Measurements from ENCODE around the gene ATG14. TPM values are rescaled to one million over a fixed set of nuclear protein-coding genes. Genes with fewer than 3 reads are reported as not detected.
"Not testable (repeated sequence)": the region's sequence is repeated elsewhere in the genome, so short reads cannot be mapped to it uniquely, and the experiment has no call there.

The ATG14 gene
- total and polyA plus RNA-seq, 2 donors (not counting 1 experiment from before 2014, with no cell fraction given): 7.2 to 15.5 TPM

GRCh38 chr14:55384536-55384935 is 27.1 kb downstream of the ATG14 start:
- Mint-ChIP-seq H3K27ac (no peak overlapping the region), H3K4me3 (no peak overlapping the region), H3K27me3 (no peaks in the 10 kb centered on the region), H3K4me1 (no peaks in the 10 kb centered on the region), H3K9me3 (ENCODE audit: insufficient read depth) (no peaks in the 10 kb centered on the region)
- no peaks in the 10 kb centered on the region for H3K27me3 ChIP-seq (replicated peaks in 1 of 4; ENCODE audit: control extremely low read depth in 1 of 4, control insufficient read depth in 3 of 4, insufficient read depth in 4 of 4, low read length in 3 of 4)
- POLR2A ChIA-PET: no interaction called here
- no peaks in the 10 kb centered on the region for H3K9me3 ChIP-seq (ENCODE audit: control extremely low read depth in 1 of 3, control insufficient read depth in 2 of 3, insufficient read depth in 1 of 3, low read length in 2 of 3)
- CTCF ChIA-PET: interaction anchor here (1.0 kb wide), 1 partner anchor 33 kb away, joined by 3 read pairs; no protein-coding TSS in a partner anchor
- DNase-seq (no peak), ATAC-seq (ENCODE audit: low read depth) (no peak)
- H3K4me1 ChIP-seq (ENCODE audit: control insufficient read depth in 2 of 2, insufficient read depth in 2 of 2, low read length in 2 of 2): no peaks in the 10 kb centered on the region
- no peak overlapping the region for H3K4me2 ChIP-seq (replicated peaks; ENCODE audit: low read depth, low read length, poor library complexity, severe bottlenecking)
- no peak overlapping the region for H3K9ac ChIP-seq (ENCODE audit: low read length)
- H2AFZ ChIP-seq (ENCODE audit: insufficient read depth, low read depth, low read length, poor library complexity, severe bottlenecking): no peak overlapping the region
- H3K36me3 ChIP-seq (replicated peaks in 1 of 2; ENCODE audit: control extremely low read depth in 1 of 2, control insufficient read depth in 1 of 2, extremely low read depth in 1 of 2, insufficient read depth in 2 of 2, low read length in 1 of 2): peaks cover 3 to 41% of the 10 kb centered on the region in 2 experiments
- intact Hi-C loops (cut with micrococcal nuclease): no loop called here
- WGBS (ENCODE audit: insufficient coverage): 100% methylated on average over 3 of the region's 3 CpGs
- no peak overlapping the region for H3K4me3 ChIP-seq (ENCODE audit: control extremely low read depth in 1 of 5, extremely low read depth in 1 of 5, insufficient read depth in 1 of 5, low read depth in 2 of 5, low read length in 4 of 5)
- no peaks in the 10 kb centered on the region for H3K79me2 ChIP-seq (ENCODE audit: control insufficient read depth, insufficient read depth, low read length)
- no peak overlapping the region for H3K27ac ChIP-seq (ENCODE audit: low read length in 2 of 2)
- H4K20me1 ChIP-seq (ENCODE audit: control insufficient read depth, insufficient read depth, low read length, poor library complexity, severe bottlenecking): no peaks in the 10 kb centered on the region
- TF ChIP-seq EZH2 (IDR thresholded peaks at IDR 0.05; ENCODE audit: borderline replicate concordance, insufficient read depth, low read depth, low read length, poor library complexity, severe bottlenecking) (no peak), CTCF (IDR thresholded peaks at IDR 0.05) (no peak)

- Histone ChIP-seq H4K20me1 (ENCODE audit: control insufficient read depth, insufficient read depth, low read length, poor library complexity, severe bottlenecking) (no peaks in the 10 kb centered on the region), H3K27me3 (replicated peaks in 1 of 4; ENCODE audit: control extremely low read depth in 1 of 4, control insufficient read depth in 3 of 4, insufficient read depth in 4 of 4, low read length in 3 of 4) (no peaks in the 10 kb centered on the region), H3K4me2 (replicated peaks; ENCODE audit: low read depth, low read length, poor library complexity, severe bottlenecking) (no peak overlapping the region), H3K4me3 (ENCODE audit: control extremely low read depth in 1 of 5, extremely low read depth in 1 of 5, insufficient read depth in 1 of 5, low read depth in 2 of 5, low read length in 4 of 5) (no peak overlapping the region), H3K79me2 (ENCODE audit: control insufficient read depth, insufficient read depth, low read length) (no peaks in the 10 kb centered on the region), H3K36me3 (replicated peaks in 1 of 2; ENCODE audit: control extremely low read depth in 1 of 2, control insufficient read depth in 1 of 2, extremely low read depth in 1 of 2, insufficient read depth in 2 of 2, low read length in 1 of 2) (peaks cover 3 to 40% of the 10 kb centered on the region in 2 experiments), H3K9ac (ENCODE audit: low read length) (no peak overlapping the region), H2AFZ (ENCODE audit: insufficient read depth, low read depth, low read length, poor library complexity, severe bottlenecking) (no peak overlapping the region), H3K9me3 (ENCODE audit: control extremely low read depth in 1 of 3, control insufficient read depth in 2 of 3, insufficient read depth in 1 of 3, low read length in 2 of 3) (no peaks in the 10 kb centered on the region), H3K4me1 (ENCODE audit: control insufficient read depth in 2 of 2, insufficient read depth in 2 of 2, low read length in 2 of 2) (no peaks in the 10 kb centered on the region), H3K27ac (ENCODE audit: low read length in 2 of 2) (no peak overlapping the region)
- Mint-ChIP-seq H3K27ac (no peak overlapping the region), H3K4me1 (no peaks in the 10 kb centered on the region), H3K9me3 (ENCODE audit: insufficient read depth) (no peaks in the 10 kb centered on the region), H3K4me3 (no peak overlapping the region), H3K27me3 (no peaks in the 10 kb centered on the region)
- intact Hi-C loops (cut with micrococcal nuclease): no loop called here
- ChIA-PET POLR2A (no interaction called here), CTCF (interaction anchor here (1.0 to 1.1 kb wide), 2 partner anchors 9 to 32 kb away, joined by 3 read pairs; no protein-coding TSS in a partner anchor)
- 95% methylated on average over 3 of the region's 5 CpGs for WGBS (ENCODE audit: insufficient coverage)
- no peak for ATAC-seq (ENCODE audit: low read depth)
- no peak for TF ChIP-seq CTCF (IDR thresholded peaks at IDR 0.05)
- TF ChIP-seq EZH2 (IDR thresholded peaks at IDR 0.05; ENCODE audit: borderline replicate concordance, insufficient read depth, low read depth, low read length, poor library complexity, severe bottlenecking): no peak
- no peak for DNase-seq
Observed at GRCh38 chr14:55383541-55384140, 28.0 kb downstream of the ATG14 start.

GRCh38 chr14:55383056-55383466 is 28.6 kb downstream of the ATG14 start:
- intact Hi-C loops (cut with micrococcal nuclease); H3K4me1 Mint-ChIP-seq; H3K79me2 ChIP-seq (ENCODE audit: control insufficient read depth, insufficient read depth, low read length); H3K27ac Mint-ChIP-seq; H3K27ac ChIP-seq (ENCODE audit: low read length in 2 of 2); H4K20me1 ChIP-seq (ENCODE audit: control insufficient read depth, insufficient read depth, low read length, poor library complexity, severe bottlenecking); H3K9me3 ChIP-seq (ENCODE audit: control extremely low read depth in 1 of 3, control insufficient read depth in 2 of 3, insufficient read depth in 1 of 3, low read length in 2 of 3); H3K4me3 Mint-ChIP-seq; H3K9ac ChIP-seq (ENCODE audit: low read length); H2AFZ ChIP-seq (ENCODE audit: insufficient read depth, low read depth, low read length, poor library complexity, severe bottlenecking); H3K9me3 Mint-ChIP-seq (ENCODE audit: insufficient read depth); H3K4me2 ChIP-seq (replicated peaks; ENCODE audit: low read depth, low read length, poor library complexity, severe bottlenecking); H3K27me3 Mint-ChIP-seq; H3K4me3 ChIP-seq (ENCODE audit: control extremely low read depth in 1 of 5, extremely low read depth in 1 of 5, insufficient read depth in 1 of 5, low read depth in 2 of 5, low read length in 4 of 5); POLR2A ChIA-PET; H3K27me3 ChIP-seq (replicated peaks in 1 of 4; ENCODE audit: control extremely low read depth in 1 of 4, control insufficient read depth in 3 of 4, insufficient read depth in 4 of 4, low read length in 3 of 4); ATAC-seq (ENCODE audit: low read depth); DNase-seq; H3K4me1 ChIP-seq (ENCODE audit: control insufficient read depth in 2 of 2, insufficient read depth in 2 of 2, low read length in 2 of 2): not testable (repeated sequence)
- 100% methylated on average over 7 of the region's 10 CpGs for WGBS (ENCODE audit: insufficient coverage)
- CTCF ChIA-PET: interaction anchor here (1.1 kb wide), 1 partner anchor 10 kb away, joined by 3 read pairs; no protein-coding TSS in a partner anchor
- peaks cover 3 to 44% of the 10 kb centered on the region in 2 experiments for H3K36me3 ChIP-seq (replicated peaks in 1 of 2; ENCODE audit: control extremely low read depth in 1 of 2, control insufficient read depth in 1 of 2, extremely low read depth in 1 of 2, insufficient read depth in 2 of 2, low read length in 1 of 2)
